H1 (cell line): Measurements from ENCODE around the gene ITPR3. TPM values are rescaled to one million over a fixed set of nuclear protein-coding genes. Genes with fewer than 3 reads are reported as not detected.

Experiments used
- ASH2L ChIP-seq: fragments of 200-600, 300-600 bp; sonication (generic); IDR thresholded peaks from one replicate; pipeline ENCODE4 v1.7.1; 2017; ENCODE audit warnings: low read length
- MAFK ChIP-seq: IDR thresholded peaks from 2 replicates; pipeline ENCODE4 v1.6.1; 2012; ENCODE audit warnings: low read depth, mild to moderate bottlenecking, improper control_type of control experiment, low read length
- POLR2A ChIP-seq, 2 experiments: IDR thresholded peaks; 1 replicate in 1 of 2; 2 replicates in 1 of 2; pipeline ENCODE4 v1.6.1; 2011; ENCODE audit warnings: low read depth in 2 of 2, low read length in 2 of 2, mild to moderate bottlenecking in 2 of 2; ENCODE audit errors: control extremely low read depth in 1 of 2
- SIX5 ChIP-seq: IDR thresholded peaks from 2 replicates; pipeline ENCODE4 v1.6.1; 2011; ENCODE audit warnings: mild to moderate bottlenecking, low read depth, low read length
- TAF1 ChIP-seq: IDR thresholded peaks from 2 replicates; pipeline ENCODE4 v1.6.1; 2011; ENCODE audit warnings: mild to moderate bottlenecking, low read depth, low read length
- TAF7 ChIP-seq: optimal IDR thresholded peaks from 2 replicates; pipeline ENCODE3; 2011; ENCODE audit warnings: low read depth, mild to moderate bottlenecking, inconsistent platforms, low read length, moderate library complexity, borderline replicate concordance
- YY1 ChIP-seq: IDR thresholded peaks from 2 replicates; pipeline ENCODE4 v1.6.1; 2011; ENCODE audit warnings: low read depth, mild to moderate bottlenecking, low read length
- polyA plus RNA-seq, 7 experiments: library from polyadenylated mRNA; depleted of rRNA in 3 of 7; stranded (reverse) in 5 of 7; unstranded in 2 of 7; fragments of >200 nt in 5 of 7; fragments of 200-250 nt in 2 of 7; gene quantifications; 1 replicate in 5 of 7; 2 replicates in 1 of 7; 4 replicates in 1 of 7; pipeline versions ENCODE4 v1.2.1 to v1.2.3, GENCODE V29; 2011 to 2013; ENCODE audit warnings: missing spikeins in 2 of 7, mixed read lengths in 2 of 7
- total RNA-seq: library from RNA; stranded (reverse); fragmentation: NEBNext Ultra II Directional; extraction: Animal tissue kit (Norgen Biotek cat#: 25700); gene quantifications from 2 replicates; pipeline ENCODE4 v1.2.1, GENCODE V29; 2021

ITPR3 gene
- total and polyA plus RNA-seq, 2 of the 8 experiments (the other 6 are each of a cell fraction or from before 2014, with no cell fraction given) = 29.1 to 45.7 TPM

GRCh38 chr6:33708516-33709204, 87.5 kb downstream of the ITPR3 start (continued):
- TF ChIP-seq MAFK = no peak
- TF ChIP-seq TAF1 = no peak
- TF ChIP-seq TAF7 = no peak
- no peak for TF ChIP-seq ASH2L
- TF ChIP-seq SIX5 = no peak
- no peak for TF ChIP-seq POLR2A (IDR thresholded peaks at IDR 0.05; ENCODE audit: control extremely low read depth in 1 of 2, low read depth in 2 of 2, low read length in 2 of 2)
- TF ChIP-seq YY1 = no peak
